HFFc6 (cell line): ENCODE data around the gene MIER3. TPM values are rescaled to one million over a fixed set of nuclear protein-coding genes. Genes with fewer than 3 reads are reported as not detected.

Experiments
- DNase-seq: peaks from one replicate; pipeline ENCODE4 v3.0.0-alpha.2; 2018
- H3K27ac Mint-ChIP-seq: 2 replicates; pipeline ENCODE4 v1.8.0; 2020; ENCODE audit warnings: mild to moderate bottlenecking, mixed read lengths
- H3K27me3 Mint-ChIP-seq: 2 replicates; pipeline ENCODE4 v1.8.0; 2021; ENCODE audit warnings: mild to moderate bottlenecking, moderate library complexity, mixed read lengths; ENCODE audit not compliant: insufficient read depth
- H3K36me3 Mint-ChIP-seq: 2 replicates; pipeline ENCODE4 v1.8.0; 2021; ENCODE audit warnings: low read depth, mixed read lengths
- H3K4me1 Mint-ChIP-seq: 2 replicates; pipeline ENCODE4 v1.8.0; 2020; ENCODE audit warnings: low read depth, mixed read lengths
- H3K4me3 Mint-ChIP-seq: 2 replicates; pipeline ENCODE4 v1.8.0; 2020; ENCODE audit warnings: mild to moderate bottlenecking, moderate library complexity, mixed read lengths
- H3K9me3 Mint-ChIP-seq: 2 replicates; pipeline ENCODE4 v1.8.0; 2020; ENCODE audit warnings: mild to moderate bottlenecking, mixed read lengths
- CTCF ChIP-seq: fragments of 200-600 bp; sonication (generic); IDR thresholded peaks from 2 replicates; pipeline ENCODE4 v1.5.0; 2021; ENCODE audit warnings: antibody characterized with exemption, mild to moderate bottlenecking
- total RNA-seq, 6 experiments: library from RNA; stranded (reverse); fragmentation: NEBNext Ultra II Directional; extraction: Animal tissue kit (Norgen Biotek cat#: 25700); gene quantifications; 2 replicates in 1 of 6; 3 replicates in 5 of 6; pipeline ENCODE4 v1.2.3, GENCODE V29; 2021

The MIER3 gene
- total RNA-seq, 6 experiments from 2014 or later: 12.5 to 15.2 (median 14.5) TPM

GRCh38 chr5:56873056-56873455 lies 78.9 kb downstream of the MIER3 start:
- Mint-ChIP-seq H3K9me3 (no peaks in the 10 kb centered on the region), H3K4me1 (peaks cover 9% of the 10 kb centered on the region), H3K27me3 (peaks cover 1% of the 10 kb centered on the region), H3K4me3 (no peak overlapping the region), H3K27ac (no peak overlapping the region), H3K36me3 (peaks cover 24% of the 10 kb centered on the region)
- DNase-seq: no peak
- no peak for TF ChIP-seq CTCF

- Mint-ChIP-seq H3K9me3 (no peaks in the 10 kb centered on the region), H3K36me3 (peaks cover 19% of the 10 kb centered on the region), H3K4me3 (no peak overlapping the region), H3K27ac (no peak overlapping the region), H3K4me1 (peaks cover 9% of the 10 kb centered on the region), H3K27me3 (peaks cover 1% of the 10 kb centered on the region; the same call in 1 of the 2 replicates)
- TF ChIP-seq CTCF: no peak
- DNase-seq: no peak
Measured at GRCh38 chr5:56871777-56872176, 80.1 kb downstream of the MIER3 start.

Other genes starting within 250 kb of the MIER3 start
- 1 to 10 TPM; 3.4 to 4.7 (median 3.7) TPM for gene MAP3K1, start 136.6 kb downstream of the MIER3 start, total RNA-seq
- 10 to 100 TPM in 1 of 6 experiments, 1 to 10 TPM in 5; 7.4 to 10.3 (median 9.1) TPM for gene SETD9, start 42.5 kb downstream of the MIER3 start, total RNA-seq
- gene GPBP1, start 221.9 kb upstream of the MIER3 start, total RNA-seq: 10 to 100 TPM; 33.6 to 40.1 (median 36.5) TPM